Tibial nerve (tissue), 4 donors: ENCODE results near the gene RFNG. TPM values are rescaled to one million over a fixed set of nuclear protein-coding genes. Genes with fewer than 3 reads are reported as not detected.

Experiments used
- DNase-seq, 2 donors: peaks; one replicate each; pipeline ENCODE4 v3.0.0-alpha.2; 2019; ENCODE audit warnings: low spot score in 2 of 2
- H3K27ac ChIP-seq, 4 donors: fragments of 200-600 bp; sonication (generic) in 3 of 4; one replicate each; pipeline ENCODE4 v1.5.1; 2017 to 2019; ENCODE audit warnings: mild to moderate bottlenecking in 1 of 4
- H3K27me3 ChIP-seq, 2 donors: fragments of 200-600 bp; sonication (generic) in 1 of 2; one replicate each; pipeline versions ENCODE4 v1.5.1 to v1.6.0; 2017 to 2019
- H3K36me3 ChIP-seq, 3 donors: fragments of 200-600 bp; sonication (generic); one replicate each; pipeline ENCODE4 v1.5.1; 2018 to 2019
- H3K4me1 ChIP-seq, 4 donors: fragments of 200-600 bp; sonication (generic) in 3 of 4; one replicate each; pipeline ENCODE4 v1.5.1; 2017 to 2019
- H3K4me3 ChIP-seq, 4 donors: fragments of 200-600 bp; sonication (generic) in 3 of 4; one replicate each; pipeline ENCODE4 v1.5.1; 2017 to 2019; ENCODE audit warnings: mild to moderate bottlenecking in 1 of 4, moderate library complexity in 1 of 4
- H3K9me3 ChIP-seq, 4 donors: fragments of 200-600 bp; sonication (generic) in 3 of 4; one replicate each; pipeline ENCODE4 v1.5.1; 2017 to 2019
- EP300 ChIP-seq, 2 donors: sonication (generic); formaldehyde crosslinking; IDR thresholded peaks; one replicate each; pipeline ENCODE4 v1.6.1; 2017; ENCODE audit warnings: antibody characterized with exemption in 2 of 2, mild to moderate bottlenecking in 1 of 2
- POLR2A ChIP-seq, 2 donors: fragments of 450-650 bp; IDR thresholded peaks; one replicate each; pipeline ENCODE4 v1.6.1; 2017; ENCODE audit warnings: antibody characterized with exemption in 2 of 2, mild to moderate bottlenecking in 2 of 2, moderate library complexity in 2 of 2
- WGBS, 2 donors: methylation state at CpG; one replicate each; pipeline ENCODE4 v1.1.5; 2018; 5-methylcytosine and 5-hydroxymethylcytosine counted together
- total RNA-seq, 4 donors: library from RNA; depleted of rRNA; stranded (reverse); fragments of >200 nt; gene quantifications; one replicate each; pipeline ENCODE4 v1.1.0, GENCODE V29; 2016
- TF ChIP-seq, protein P1 (sequence below), 5 experiments: fragments of 200-600 bp in 3 of 5; fragments of 450-650 bp in 2 of 5; sonication (generic) in 3 of 5; IDR thresholded peaks; one replicate each; pipeline ENCODE4 v1.5.1; 2016 to 2019; ENCODE audit warnings: antibody characterized with exemption in 5 of 5, mild to moderate bottlenecking in 3 of 5, moderate library complexity in 2 of 5

Gene RFNG
- total RNA-seq, 4 donors from 2014 or later, result 43.5 to 70.2 (median 64.4) TPM

GRCh38 chr17:82098169-82098938, 46.7 kb upstream of the RFNG start, which contains the start of gene FASN:
Gene FASN, minus strand, starts transcription at chr17:82098236. Its CDS starts 1,791 bp downstream, at chr17:82096445.
- peak within 1 kb of the TSS; percentile 82 to 98 (median 95) for H3K27ac ChIP-seq
- peak; percentile 93 to 94 for DNase-seq
- 0 to 1% methylated on average over 35 to 43 of the region's 124 CpGs for WGBS, 2 donors
- TF ChIP-seq EP300 (IDR thresholded peaks at IDR 0.05), result peak in 1 of 2 donors; percentile 85
- TF ChIP-seq POLR2A (IDR thresholded peaks at IDR 0.05), result peak; percentile 90 to 95
- TF ChIP-seq, protein P1, sequence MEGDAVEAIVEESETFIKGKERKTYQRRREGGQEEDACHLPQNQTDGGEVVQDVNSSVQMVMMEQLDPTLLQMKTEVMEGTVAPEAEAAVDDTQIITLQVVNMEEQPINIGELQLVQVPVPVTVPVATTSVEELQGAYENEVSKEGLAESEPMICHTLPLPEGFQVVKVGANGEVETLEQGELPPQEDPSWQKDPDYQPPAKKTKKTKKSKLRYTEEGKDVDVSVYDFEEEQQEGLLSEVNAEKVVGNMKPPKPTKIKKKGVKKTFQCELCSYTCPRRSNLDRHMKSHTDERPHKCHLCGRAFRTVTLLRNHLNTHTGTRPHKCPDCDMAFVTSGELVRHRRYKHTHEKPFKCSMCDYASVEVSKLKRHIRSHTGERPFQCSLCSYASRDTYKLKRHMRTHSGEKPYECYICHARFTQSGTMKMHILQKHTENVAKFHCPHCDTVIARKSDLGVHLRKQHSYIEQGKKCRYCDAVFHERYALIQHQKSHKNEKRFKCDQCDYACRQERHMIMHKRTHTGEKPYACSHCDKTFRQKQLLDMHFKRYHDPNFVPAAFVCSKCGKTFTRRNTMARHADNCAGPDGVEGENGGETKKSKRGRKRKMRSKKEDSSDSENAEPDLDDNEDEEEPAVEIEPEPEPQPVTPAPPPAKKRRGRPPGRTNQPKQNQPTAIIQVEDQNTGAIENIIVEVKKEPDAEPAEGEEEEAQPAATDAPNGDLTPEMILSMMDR (IDR thresholded peaks at IDR 0.05), result peak; percentile 37 to 62 (median 49)
- H3K9me3 ChIP-seq, result no peaks in the 10 kb centered on the region
- H3K27me3 ChIP-seq, result no peaks in the 10 kb centered on the region
- peaks cover 5 to 31% (median 12%) of the 10 kb centered on the region in 3 donors for H3K36me3 ChIP-seq
- H3K4me3 ChIP-seq, result peak within 1 kb of the TSS; percentile 83 to 98 (median 90)
- H3K4me1 ChIP-seq, result peaks cover 3 to 74% (median 37%) of the 10 kb centered on the region in 4 donors

DNA sequence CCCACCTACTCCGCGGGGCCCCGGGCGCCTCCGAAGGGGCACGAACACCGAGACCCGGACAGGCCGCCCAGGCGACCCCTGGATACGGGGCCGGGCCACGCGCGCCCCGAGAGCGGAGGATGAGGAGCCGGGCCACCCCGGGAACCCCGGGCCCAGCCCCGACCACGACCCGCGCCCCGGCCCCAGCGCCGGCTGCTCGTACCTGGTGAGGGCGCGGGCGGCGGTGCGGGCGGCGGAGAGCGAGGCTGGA, 46.2 kb upstream of the RFNG start:
- peaks cover 3 to 68% (median 31%) of the 10 kb centered on the region in 4 donors for H3K4me1 ChIP-seq
- peaks cover 10 to 36% (median 17%) of the 10 kb centered on the region in 3 donors for H3K36me3 ChIP-seq
- DNase-seq, result no peak
- H3K9me3 ChIP-seq, result no peaks in the 10 kb centered on the region
- peak overlapping the region; percentile 83 to 98 (median 90) for H3K4me3 ChIP-seq
- 1% methylated on average over 19 of the region's 36 CpGs; no CpG with 5 or more reads in 1 of the 2 donors for WGBS, 2 donors
- H3K27me3 ChIP-seq, result no peaks in the 10 kb centered on the region
- peak overlapping the region; percentile 82 to 98 (median 95) for H3K27ac ChIP-seq
- TF ChIP-seq EP300 (IDR thresholded peaks at IDR 0.05) (no peak), POLR2A (IDR thresholded peaks at IDR 0.05) (no peak)
- TF ChIP-seq, protein P1 (IDR thresholded peaks at IDR 0.05), result no peak

GRCh38 chr17:82097184-82097918, 45.7 kb upstream of the RFNG start:
- TF ChIP-seq, protein P1 (IDR thresholded peaks at IDR 0.05), result no peak
- peak in 1 of 2 donors; percentile 13 for TF ChIP-seq EP300 (IDR thresholded peaks at IDR 0.05)
- Histone ChIP-seq H3K27ac (peak overlapping the region; percentile 82 to 98 (median 95)), H3K4me3 (peak overlapping the region; percentile 83 to 98 (median 90)), H3K9me3 (no peaks in the 10 kb centered on the region), H3K4me1 (peaks cover 3 to 64% (median 29%) of the 10 kb centered on the region in 4 donors), H3K36me3 (peaks cover 10 to 41% (median 20%) of the 10 kb centered on the region in 3 donors), H3K27me3 (no peaks in the 10 kb centered on the region)
- WGBS, 2 donors, result 2 to 8% methylated on average over 5 to 44 of the region's 77 CpGs
- DNase-seq, result no peak

DNA sequence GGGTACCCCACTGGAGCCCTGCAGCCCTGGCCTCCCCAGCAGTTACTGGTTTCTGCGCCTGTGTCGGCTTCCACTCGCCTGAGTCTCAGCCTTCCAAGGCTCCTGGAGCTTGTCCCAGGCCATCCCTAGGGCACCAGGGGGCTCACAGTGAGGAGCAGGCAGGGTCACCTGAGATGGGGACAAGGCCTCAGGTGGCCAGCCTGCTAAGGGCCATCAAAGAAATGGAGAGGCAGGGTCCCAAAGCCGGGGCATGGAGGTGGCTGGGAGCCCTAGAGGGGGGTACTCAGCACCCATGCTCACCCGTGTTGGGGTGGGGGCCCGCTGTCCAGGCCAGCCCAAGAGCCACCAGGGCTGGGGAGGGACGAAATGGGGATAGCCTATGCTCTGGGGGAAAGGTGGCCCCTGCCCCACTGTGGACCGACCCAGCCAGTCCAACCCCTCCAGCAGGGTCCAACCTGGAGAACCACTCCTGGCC, 45.1 kb upstream of the RFNG start:
- H3K4me1 ChIP-seq, result peaks cover 3 to 58% (median 29%) of the 10 kb centered on the region in 4 donors
- no peaks in the 10 kb centered on the region for H3K9me3 ChIP-seq
- peak overlapping the region in 3 of 4 donors; percentile 93 to 98 (median 97) for H3K27ac ChIP-seq
- TF ChIP-seq EP300 (IDR thresholded peaks at IDR 0.05) (no peak), POLR2A (IDR thresholded peaks at IDR 0.05) (no peak)
- TF ChIP-seq, protein P1 (IDR thresholded peaks at IDR 0.05), result no peak
- no peak for DNase-seq
- no peaks in the 10 kb centered on the region for H3K27me3 ChIP-seq
- H3K4me3 ChIP-seq, result peak overlapping the region; percentile 83 to 98 (median 90)
- WGBS, 2 donors, result 45 to 54% methylated on average over 8 of the region's 8 CpGs
- H3K36me3 ChIP-seq, result peaks cover 14 to 47% (median 20%) of the 10 kb centered on the region in 3 donors
